GM21825 (cell line): ENCODE data around the gene CLDN17.

Experiments
- ATAC-seq: cut with Tn5 transposase; IDR thresholded peaks from one replicate; pipeline ENCODE4 v1.9.1; 2021; ENCODE audit warnings: mild to moderate bottlenecking, moderate library complexity; ENCODE audit not compliant: unreplicated experiment

The CLDN17 gene

DNA sequence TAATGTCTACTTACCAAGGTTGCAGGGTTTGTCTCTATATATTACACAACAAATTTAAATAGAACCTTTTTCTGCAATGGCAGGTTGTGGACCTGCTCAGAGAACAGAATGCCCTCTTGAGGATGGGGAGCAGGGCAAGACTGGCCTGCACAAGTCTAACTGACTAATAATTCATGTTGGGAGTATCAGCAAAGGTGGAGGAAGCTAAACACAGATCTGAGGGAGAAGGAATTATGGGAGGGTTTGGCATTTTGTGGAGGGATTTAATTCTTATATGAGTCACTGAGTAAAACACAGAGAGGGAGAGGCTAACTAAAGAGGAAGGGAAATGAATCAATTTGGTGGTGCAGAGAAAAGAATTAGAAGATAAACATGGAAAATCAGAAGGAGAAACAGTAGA, 40.0 kb downstream of the CLDN17 start:
- ATAC-seq = no peak

DNA sequence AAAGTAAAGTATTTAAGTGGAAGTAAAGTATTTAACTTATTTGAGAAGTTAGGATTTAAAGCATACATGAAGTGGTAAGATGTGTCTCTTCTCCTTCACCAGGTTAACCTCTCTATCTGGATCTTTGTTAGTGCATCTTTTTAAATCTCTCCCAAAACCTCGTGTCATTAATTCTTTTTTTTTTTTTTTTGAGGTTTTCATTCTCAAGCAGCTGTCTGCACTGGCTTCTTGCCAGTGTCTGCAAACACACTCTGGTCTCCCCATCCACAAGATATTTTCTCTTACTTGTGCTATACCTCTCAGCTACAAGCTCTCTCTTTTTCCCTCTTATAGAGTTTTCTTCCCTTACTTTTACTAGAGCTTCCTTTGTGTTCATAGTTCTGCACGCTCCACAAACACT, 49.0 kb downstream of the CLDN17 start:
- no peak for ATAC-seq

DNA sequence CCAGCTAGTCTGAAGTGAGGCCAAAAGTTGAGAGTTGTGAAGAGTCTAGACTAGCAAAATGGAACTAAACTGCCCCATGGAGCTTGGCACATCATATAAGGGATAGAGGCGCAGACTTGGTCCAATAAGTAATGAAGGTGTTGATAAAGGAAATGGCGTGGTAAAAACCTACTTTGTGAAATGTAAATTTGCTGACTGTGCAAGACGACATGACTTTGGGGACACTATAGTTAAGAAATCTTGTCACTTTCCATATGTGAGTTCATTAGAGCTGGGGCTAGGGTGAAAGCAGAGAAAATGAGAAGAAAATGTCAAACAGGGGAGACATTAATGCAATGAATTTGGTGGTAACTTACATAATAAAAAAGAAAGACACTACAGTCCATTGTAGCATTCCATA, 50.1 kb downstream of the CLDN17 start:
- ATAC-seq = no peak
